HG02852 (cell line): ENCODE measurements around the gene ABHD15.
A peak's percentile ranks its signal among the peaks of the same experiment; 100 is the strongest.
"Not testable (repeated sequence)": the region's sequence is repeated elsewhere in the genome, so short reads cannot be mapped to it uniquely, and the experiment has no call there.

ENCODE experiments used
- ATAC-seq: cut with Tn5 transposase; IDR thresholded peaks from one replicate; pipeline ENCODE4 v1.9.1; 2021; ENCODE audit warnings: mild to moderate bottlenecking, moderate library complexity; ENCODE audit not compliant: unreplicated experiment

The ABHD15 gene

DNA sequence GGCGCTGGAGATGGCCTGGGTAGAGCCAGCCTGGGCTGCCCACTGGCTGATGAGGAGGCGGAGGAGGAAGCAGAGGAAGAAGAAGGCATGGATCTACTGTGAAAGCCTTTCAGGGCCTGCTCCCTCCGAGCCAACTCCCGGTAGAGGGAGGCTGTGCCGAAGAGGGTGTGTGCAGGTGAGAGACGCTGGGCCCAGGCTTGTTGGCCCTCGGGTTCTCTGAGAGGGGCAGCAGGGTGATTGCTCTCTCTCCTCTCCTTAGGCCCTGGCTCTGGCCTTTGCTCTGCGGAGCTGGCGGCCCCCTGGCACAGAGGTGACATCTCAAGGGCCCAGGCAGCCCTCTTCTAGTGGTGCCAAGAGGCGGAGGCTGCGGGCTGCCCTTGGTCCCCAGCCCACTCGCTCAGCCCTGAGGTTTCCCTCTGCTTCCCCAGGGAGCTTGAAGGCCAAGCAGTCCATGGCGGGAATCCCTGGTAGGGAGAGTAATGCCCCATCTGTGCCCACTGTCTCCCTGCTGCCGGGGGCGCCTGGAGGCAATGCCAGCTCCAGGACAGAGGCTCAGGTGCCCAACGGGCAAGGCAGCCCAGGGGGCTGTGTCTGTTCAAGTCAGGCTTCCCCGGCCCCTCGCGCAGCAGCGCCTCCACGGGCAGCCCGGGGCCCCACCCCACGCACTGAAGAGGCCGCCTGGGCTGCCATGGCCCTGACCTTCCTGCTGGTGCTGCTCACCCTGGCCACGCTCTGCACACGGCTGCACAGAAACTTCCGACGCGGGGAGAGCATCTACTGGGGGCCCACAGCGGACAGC is 5.2 kb upstream of the ABHD15 start:
- ATAC-seq, result no peak

DNA sequence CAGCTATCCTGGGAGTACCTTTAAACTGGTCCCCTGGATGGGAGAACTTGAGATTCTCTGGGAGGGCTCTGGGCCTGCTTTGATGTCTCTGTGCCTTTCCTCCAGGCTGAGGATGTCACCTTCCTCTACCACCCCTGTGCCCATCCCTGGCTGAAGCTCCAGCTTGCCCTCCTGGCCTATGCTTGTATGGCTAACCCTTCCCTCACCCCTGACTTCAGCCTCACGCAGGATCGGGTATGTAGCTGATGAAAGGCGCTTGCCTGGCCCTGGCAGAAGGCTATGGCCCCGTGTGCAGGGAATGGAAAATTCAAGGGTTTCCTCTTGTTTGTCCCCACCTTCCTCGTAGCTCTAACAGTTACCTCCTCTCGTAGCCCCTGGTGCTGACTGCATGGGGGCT is 4.6 kb upstream of the ABHD15 start:
- ATAC-seq, result no peak

GRCh38 chr17:29570521-29570920 is 3.7 kb upstream of the ABHD15 start:
- ATAC-seq, result no peak

GRCh38 chr17:29569245-29569950 is 2.6 kb upstream of the ABHD15 start:
- ATAC-seq, result no peak

GRCh38 chr17:29568331-29569244 is 1.8 kb upstream of the ABHD15 start, which contains the start of gene TP53I13:
Gene TP53I13 (plus strand): TSS chr17:29568701. CDS start chr17:29568759, 58 bp downstream.
- peak; percentile 47 for ATAC-seq

DNA sequence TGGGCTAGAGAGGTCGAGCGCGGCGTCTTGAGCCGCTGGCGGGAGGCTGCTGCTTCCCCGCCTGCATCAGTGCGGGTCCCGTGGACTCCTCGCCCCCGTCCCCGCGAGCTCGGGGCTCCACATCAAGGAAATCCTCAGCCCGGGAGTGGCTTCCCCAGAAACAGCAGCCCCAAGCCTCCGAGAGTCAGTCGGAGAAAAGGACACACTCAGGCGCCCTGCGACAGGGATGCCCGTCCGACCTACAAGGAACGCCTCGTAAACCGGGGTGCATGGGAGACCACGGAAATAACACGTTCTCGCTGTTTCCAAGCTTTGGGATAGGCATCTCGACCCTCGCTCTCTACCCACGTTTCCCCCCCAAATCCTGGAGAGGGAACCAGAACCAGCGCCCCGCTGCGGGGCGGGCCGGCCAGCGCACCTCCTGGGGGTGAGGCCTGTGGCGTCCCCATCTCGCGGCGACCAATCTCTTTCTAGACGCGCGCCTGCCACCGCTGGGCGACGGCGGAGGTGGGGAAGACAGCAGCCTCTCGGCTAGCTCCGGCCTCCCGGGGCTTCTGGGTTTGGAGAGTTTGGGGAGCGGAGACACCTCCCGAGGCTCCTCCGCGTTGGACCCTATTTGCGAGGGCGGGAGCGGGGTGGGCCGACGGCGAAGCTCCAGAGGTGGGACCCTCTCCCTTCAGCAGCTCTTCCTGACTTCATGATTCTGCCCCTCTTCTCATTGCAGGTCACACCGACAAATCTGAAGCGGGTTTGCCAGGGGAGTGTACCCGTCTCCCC is 905 bp upstream of the ABHD15 start:
- ATAC-seq, result peak; percentile 33

- no peak for ATAC-seq
These were observed 392 bp upstream of the ABHD15 start for GRCh38 chr17:29567304-29567553.

- ATAC-seq, result no peak
These were observed 979 bp downstream of the ABHD15 start for GRCh38 chr17:29565643-29566472.

DNA sequence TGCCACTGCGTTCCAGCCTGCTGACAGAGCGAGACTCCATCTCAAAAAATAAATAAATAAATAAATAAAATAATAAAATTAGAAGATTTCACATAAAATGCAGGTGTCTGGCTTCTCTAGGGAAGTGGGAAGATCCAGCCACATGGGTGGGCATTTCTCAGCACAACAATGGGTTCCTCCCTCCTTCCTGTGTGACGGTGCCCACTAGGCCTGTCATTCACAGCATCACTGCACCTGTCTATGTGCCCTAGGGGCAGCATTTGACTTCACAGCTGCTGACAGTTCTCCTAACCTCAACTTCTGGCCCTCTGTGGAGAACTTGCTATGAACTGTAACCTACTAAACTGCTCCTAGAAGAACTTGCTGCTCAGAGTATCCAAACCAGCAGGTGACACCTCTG is 3.0 kb downstream of the ABHD15 start:
- no peak for ATAC-seq

GRCh38 chr17:29562615-29563014 is 4.2 kb downstream of the ABHD15 start:
- no peak for ATAC-seq

GRCh38 chr17:29561554-29562517 is 5.0 kb downstream of the ABHD15 start:
- no peak for ATAC-seq

GRCh38 chr17:29560316-29560715 is 6.5 kb downstream of the ABHD15 start:
- no peak for ATAC-seq

GRCh38 chr17:29559640-29560039 is 7.2 kb downstream of the ABHD15 start:
- ATAC-seq, result no peak

GRCh38 chr17:29558139-29558538 is 8.7 kb downstream of the ABHD15 start:
- ATAC-seq, result not testable (repeated sequence)

DNA sequence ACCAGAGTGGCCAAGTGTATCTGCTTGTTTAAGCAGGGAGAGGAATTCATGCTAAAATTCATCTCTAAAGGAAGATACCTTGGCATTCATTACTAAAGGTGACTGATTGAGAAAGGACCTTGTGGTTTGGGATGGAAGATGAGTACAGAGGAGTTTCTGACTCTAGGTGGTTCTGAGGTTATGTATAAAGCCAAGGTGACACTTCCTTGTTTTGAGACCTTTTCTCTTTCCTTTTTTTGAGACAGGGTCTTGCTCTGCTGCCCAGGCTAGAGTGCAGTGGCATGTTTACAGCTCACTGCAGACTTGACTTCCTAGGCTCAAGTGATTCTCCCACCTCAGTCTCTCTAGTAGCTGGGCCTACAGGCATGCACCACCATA is 9.1 kb downstream of the ABHD15 start:
- ATAC-seq, result no peak

DNA sequence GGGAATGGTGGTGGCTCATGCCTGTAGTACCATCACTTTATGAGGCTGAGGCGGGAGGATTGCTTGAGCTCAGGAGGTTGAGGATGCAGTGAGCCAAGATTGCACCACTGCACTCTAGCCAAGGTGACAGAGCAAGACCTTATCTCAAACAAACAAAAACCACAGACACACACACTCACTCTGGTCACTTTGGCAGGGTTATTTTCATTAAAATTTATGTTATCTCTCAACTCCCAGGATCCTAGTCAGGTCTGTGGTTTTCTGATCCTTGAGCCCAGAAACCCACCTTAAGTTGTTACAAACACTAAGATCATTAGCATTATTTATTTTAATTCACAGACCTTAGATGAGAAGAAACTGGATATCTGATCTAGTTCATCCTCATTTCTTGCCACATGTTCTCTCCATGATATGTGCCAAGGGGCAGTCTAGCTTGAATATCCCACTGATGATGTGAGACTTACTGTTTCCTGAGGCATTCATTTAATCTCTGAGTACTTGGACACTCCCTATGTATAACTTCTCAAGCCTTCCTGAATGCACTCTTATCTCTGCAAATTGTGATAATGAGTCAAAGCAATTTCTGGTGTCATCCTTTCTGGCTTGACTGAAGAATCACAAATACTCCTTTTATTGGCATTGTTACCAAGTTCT is 9.6 kb downstream of the ABHD15 start:
- no peak for ATAC-seq

DNA sequence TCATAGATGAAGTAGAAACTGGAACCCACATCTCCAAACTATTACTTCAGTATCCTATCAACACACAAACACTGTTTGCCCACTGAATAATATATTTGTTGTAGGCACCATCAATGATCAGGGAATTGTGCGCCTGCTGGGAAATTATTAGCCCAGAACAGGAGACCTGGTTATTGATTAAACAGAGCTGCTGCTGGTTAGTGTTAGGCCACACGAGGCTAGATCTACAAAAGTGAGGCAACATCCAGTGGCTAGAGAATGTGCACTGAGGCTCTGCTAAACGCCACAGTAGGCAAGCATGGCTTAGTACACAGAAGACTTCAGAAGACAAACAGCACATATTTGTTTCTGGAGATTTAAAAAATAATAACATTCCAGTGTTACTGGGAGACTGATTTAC is 11.0 kb downstream of the ABHD15 start:
- no peak for ATAC-seq

DNA sequence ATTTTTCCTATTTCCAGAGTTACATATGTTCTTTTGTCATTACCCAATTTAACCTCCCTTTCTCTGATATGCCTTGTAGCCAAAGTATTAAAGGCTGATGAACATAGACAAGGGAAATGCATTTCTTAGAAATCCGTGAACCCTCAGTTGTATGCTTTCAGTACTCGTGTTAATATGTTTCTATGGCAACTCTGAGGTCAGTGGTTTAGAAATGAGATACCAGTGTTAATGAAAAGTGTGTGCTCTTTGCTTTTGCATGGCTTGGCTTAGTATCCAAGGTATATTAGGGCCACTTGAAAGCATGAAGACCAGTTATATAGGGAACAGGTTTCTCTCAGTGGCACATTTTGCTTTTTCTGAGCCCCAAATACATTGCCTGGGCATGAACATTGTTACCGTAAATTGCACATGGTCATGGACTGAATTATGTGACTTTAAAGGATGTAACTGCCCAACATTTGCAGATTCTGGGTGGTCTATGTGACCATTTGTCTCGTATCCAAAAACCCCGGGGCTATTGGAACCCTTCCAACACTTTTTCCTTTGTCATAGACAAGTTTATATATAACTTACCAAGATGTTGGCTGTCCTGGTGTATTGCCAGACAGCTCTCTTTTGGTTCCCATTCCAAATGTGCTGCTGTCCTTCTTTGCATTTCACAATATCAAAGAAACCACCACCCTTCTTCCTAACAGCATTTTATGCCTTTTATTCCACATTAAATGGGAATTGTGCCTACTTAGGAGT is 17.5 kb downstream of the ABHD15 start:
- ATAC-seq, result no peak
